Suprapubic skin (tissue), 4 donors: ENCODE data around the gene LCORL.
"Not testable (repeated sequence)": the region's sequence is repeated elsewhere in the genome, so short reads cannot be mapped to it uniquely, and the experiment has no call there.

Experiments used
- CTCF ChIP-seq, 2 donors: fragments of 200-600 bp in 1 of 2; fragments of 450-650 bp in 1 of 2; sonication (generic) in 1 of 2; IDR thresholded peaks; one replicate each; pipeline ENCODE4 v1.5.1; 2016 to 2019; ENCODE audit warnings: antibody characterized with exemption in 2 of 2, mild to moderate bottlenecking in 1 of 2, moderate library complexity in 1 of 2
- EP300 ChIP-seq: sonication (generic); formaldehyde crosslinking; IDR thresholded peaks from one replicate; pipeline ENCODE4 v1.6.1; 2017; ENCODE audit warnings: antibody characterized with exemption
- POLR2A ChIP-seq, 2 donors: fragments of 450-650 bp; IDR thresholded peaks; one replicate each; pipeline ENCODE4 v1.6.1; 2017; ENCODE audit warnings: antibody characterized with exemption in 2 of 2, mild to moderate bottlenecking in 2 of 2, moderate library complexity in 2 of 2
- POLR2AphosphoS5 ChIP-seq, 3 donors: sonication (generic); formaldehyde crosslinking; IDR thresholded peaks; one replicate each; pipeline ENCODE4 v1.6.1; 2017; ENCODE audit warnings: antibody characterized with exemption in 3 of 3

DNA sequence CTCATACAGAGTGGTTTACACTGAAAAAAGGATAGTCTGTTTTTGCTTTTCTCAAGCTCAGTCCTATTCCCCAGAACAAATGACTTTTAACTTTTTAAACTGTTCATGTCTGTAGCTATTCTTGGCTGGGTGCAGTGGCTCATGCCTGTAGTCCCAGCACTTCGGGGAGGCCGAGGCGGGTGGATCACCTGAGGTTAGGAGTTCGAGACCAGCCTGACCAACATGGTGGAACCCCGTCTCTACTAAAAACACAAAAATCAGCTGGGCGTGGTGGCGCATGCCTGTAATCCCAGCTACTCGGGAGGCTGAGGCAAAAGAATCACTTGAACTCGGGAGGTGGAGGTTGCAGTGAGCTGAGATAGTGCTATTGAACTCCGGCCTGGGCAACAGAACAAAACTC lies 14.8 kb upstream of the LCORL start:
- TF ChIP-seq POLR2AphosphoS5 (IDR thresholded peaks at IDR 0.05); POLR2A (IDR thresholded peaks at IDR 0.05); CTCF (IDR thresholded peaks at IDR 0.05); EP300: not testable (repeated sequence)
